IMR-90 (cell line): ENCODE measurements around the gene PLXDC2. TPM values are rescaled to one million over a fixed set of nuclear protein-coding genes. Genes with fewer than 3 reads are reported as not detected.

Source experiments
- ATAC-seq: fragments of 200-7000 bp; cut with Tn5 transposase; 2 replicates; pipeline ENCODE4 v1.9.1; 2020; ENCODE audit warnings: low read depth, mild to moderate bottlenecking, moderate library complexity
- BruUV-seq: library from RNA; stranded (reverse); fragments of 400-500 nt; replicated peaks from 2 replicates; lab custom pipeline; 2021; lab: Mats Ljungman, UMichigan
- CTCF ChIA-PET: fragments of 300-600 bp; formaldehyde crosslinking; extraction: SDS; loops from one replicate; lab custom pipeline; 2021; ENCODE audit warnings: antibody characterized with exemption; lab: Yijun Ruan, JAX
- POLR2A ChIA-PET: fragments of 300-600 bp; sonication (Branson Sonifier 250); formaldehyde crosslinking; loops from one replicate; lab custom pipeline; 2022; ENCODE audit warnings: antibody characterized with exemption; ENCODE audit not compliant: unreplicated experiment; lab: Charles Lee
- DNase-seq: peaks from one replicate; pipeline ENCODE4 v3.0.0; 2013
- H2AFZ ChIP-seq: replicated peaks from 2 replicates; pipeline ENCODE3; 2013; ENCODE audit warnings: low read length, mild to moderate bottlenecking; ENCODE audit not compliant: poor library complexity
- H2AK5ac ChIP-seq: 2 replicates; pipeline ENCODE4 v1.6.1; 2013; ENCODE audit warnings: low read depth, low read length, inconsistent platforms
- H2AK9ac ChIP-seq: replicated peaks from 2 replicates; pipeline ENCODE3; 2013; ENCODE audit warnings: mild to moderate bottlenecking, low read depth, low read length, moderate library complexity; ENCODE audit not compliant: poor library complexity
- H2BK120ac ChIP-seq: 2 replicates; pipeline ENCODE4 v1.6.1; 2013; ENCODE audit warnings: low read depth, low read length, inconsistent platforms
- H2BK15ac ChIP-seq: 3 replicates; pipeline ENCODE4 v1.6.1; 2013; ENCODE audit warnings: low read depth, low read length, inconsistent platforms
- H2BK20ac ChIP-seq: 2 replicates; pipeline ENCODE4 v1.6.1; 2013; ENCODE audit warnings: low read depth, mild to moderate bottlenecking, inconsistent platforms, low read length, moderate library complexity
- H2BK5ac ChIP-seq: 2 replicates; pipeline ENCODE4 v1.6.1; 2013; ENCODE audit warnings: mild to moderate bottlenecking, low read depth, low read length, inconsistent platforms; ENCODE audit not compliant: poor library complexity, severe bottlenecking
- H3K14ac ChIP-seq: replicated peaks from 2 replicates; pipeline ENCODE4 v1.6.1; 2013; ENCODE audit warnings: low read depth, low read length, inconsistent platforms
- H3K18ac ChIP-seq: 2 replicates; pipeline ENCODE4 v1.6.1; 2013; ENCODE audit warnings: low read depth, low read length, control low read depth
- H3K23ac ChIP-seq: 2 replicates; pipeline ENCODE4 v1.6.1; 2013; ENCODE audit warnings: low read depth, low read length, inconsistent platforms
- H3K27ac ChIP-seq: 2 replicates; pipeline ENCODE4 v1.5.1; 2013; ENCODE audit warnings: mild to moderate bottlenecking, control low read depth, low read length; ENCODE audit not compliant: insufficient read depth
- H3K27me3 ChIP-seq: 2 replicates; pipeline ENCODE4 v1.6.1; 2013; ENCODE audit warnings: low read length; ENCODE audit not compliant: control insufficient read depth, insufficient read depth
- H3K36me3 ChIP-seq: 2 replicates; pipeline ENCODE4 v1.6.1; 2013; ENCODE audit warnings: low read length, mixed read lengths; ENCODE audit not compliant: control insufficient read depth, insufficient read depth
- H3K4ac ChIP-seq: 2 replicates; pipeline ENCODE4 v1.6.1; 2013; ENCODE audit warnings: low read depth, low read length, inconsistent platforms
- H3K4me1 ChIP-seq: 2 replicates; pipeline ENCODE4 v1.6.1; 2013; ENCODE audit warnings: low read length, mixed read lengths; ENCODE audit not compliant: control insufficient read depth, insufficient read depth
- H3K4me2 ChIP-seq: 2 replicates; pipeline ENCODE4 v1.6.1; 2013; ENCODE audit warnings: low read depth, mild to moderate bottlenecking, control low read depth, low read length, moderate library complexity
- H3K4me3 ChIP-seq: 2 replicates; pipeline ENCODE4 v1.5.1; 2013; ENCODE audit warnings: low read depth, mild to moderate bottlenecking, control low read depth, low read length, moderate library complexity; ENCODE audit not compliant: insufficient read depth
- H3K56ac ChIP-seq: 2 replicates; pipeline ENCODE4 v1.6.1; 2013; ENCODE audit warnings: low read length, inconsistent platforms; ENCODE audit not compliant: insufficient read depth; ENCODE audit errors: extremely low read depth
- H3K79me1 ChIP-seq, 2 experiments: 2 replicates each; pipeline ENCODE4 v1.6.1; 2013; ENCODE audit warnings: low read length in 2 of 2, inconsistent platforms in 1 of 2, low read depth in 1 of 2
- H3K9ac ChIP-seq: 2 replicates; pipeline ENCODE4 v1.6.1; 2013; ENCODE audit warnings: low read depth, low read length, control low read depth
- H3K9me1 ChIP-seq: 2 replicates; pipeline ENCODE4 v1.6.1; 2013; ENCODE audit warnings: low read length, inconsistent platforms; ENCODE audit not compliant: insufficient read depth
- H3K9me3 ChIP-seq: 2 replicates; pipeline ENCODE4 v1.6.1; 2013; ENCODE audit warnings: low read length; ENCODE audit not compliant: control insufficient read depth, insufficient read depth
- H4K20me1 ChIP-seq: 2 replicates; pipeline ENCODE4 v1.6.1; 2013; ENCODE audit warnings: low read length, inconsistent platforms; ENCODE audit not compliant: insufficient read depth
- H4K5ac ChIP-seq: 2 replicates; pipeline ENCODE4 v1.6.1; 2013; ENCODE audit warnings: mild to moderate bottlenecking, low read depth, low read length, control low read depth
- H4K8ac ChIP-seq, 2 experiments: 2 replicates each; pipeline ENCODE4 v1.6.1; 2013; ENCODE audit warnings: low read depth in 2 of 2, low read length in 2 of 2, control low read depth in 1 of 2, inconsistent platforms in 1 of 2
- H4K91ac ChIP-seq: 2 replicates; pipeline ENCODE4 v1.6.1; 2013; ENCODE audit warnings: low read depth, low read length, inconsistent platforms; ENCODE audit not compliant: insufficient read depth
- CEBPB ChIP-seq: IDR thresholded peaks from 2 replicates; pipeline ENCODE4 v1.6.1; 2012; ENCODE audit warnings: low read depth, low read length, improper control_type of control experiment
- CHD1 ChIP-seq: IDR thresholded peaks from 2 replicates; pipeline ENCODE4 v1.6.1; 2012; ENCODE audit warnings: low read depth, low read length, improper control_type of control experiment
- MAZ ChIP-seq: IDR thresholded peaks from 2 replicates; pipeline ENCODE4 v1.6.1; 2012; ENCODE audit warnings: low read depth, mild to moderate bottlenecking, low read length, improper control_type of control experiment, moderate library complexity, borderline replicate concordance
- POLR2A ChIP-seq: IDR thresholded peaks from 2 replicates; pipeline ENCODE4 v1.6.1; 2012; ENCODE audit warnings: mild to moderate bottlenecking, low read depth, low read length
- WGBS, 2 experiments: methylation state at CpG; one replicate each; pipeline versions ENCODE4 v1.1.5 to v1.1.7; 2013; ENCODE audit warnings: missing lambda C conversion rate in 2 of 2; ENCODE audit not compliant: insufficient read length in 1 of 2; ENCODE audit errors: extremely low coverage in 2 of 2; 5-methylcytosine and 5-hydroxymethylcytosine counted together
- dilution Hi-C: fragments of 300-500 bp; cut with HindIII; formaldehyde crosslinking; loops from one replicate; pipeline ENCODE4 v1.14.3; 2018; ENCODE audit warnings: low sequenced_read_pairs; ENCODE audit not compliant: unreplicated experiment
- in situ Hi-C: fragments of 300-500 bp; cut with MboI; formaldehyde crosslinking; loops from 3 replicates; pipeline ENCODE4 v1.14.3; 2019; ENCODE audit warnings: low sequenced_read_pairs, inconsistent platforms, mixed read lengths
- intact Hi-C: fragments of 100-400 bp; cut with micrococcal nuclease; formaldehyde crosslinking; loops from 2 replicates; pipeline ENCODE4 v1.10.0; 2022
- polyA plus RNA-seq, 3 experiments: library from polyadenylated mRNA; depleted of rRNA; stranded (reverse); fragments of >200 nt; gene quantifications; 2 replicates each; pipeline ENCODE4 v1.2.3, GENCODE V29; 2012; ENCODE audit warnings: low replicate concordance in 1 of 3
- total RNA-seq: library from RNA; depleted of rRNA; stranded (reverse); fragments of >200 nt; gene quantifications from 2 replicates; pipeline ENCODE4 v1.2.3, GENCODE V29; 2012

The PLXDC2 gene
- total and polyA plus RNA-seq, 2 of the 4 experiments (the other 2 are of a cell fraction): 3.2 to 6.1 TPM

DNA sequence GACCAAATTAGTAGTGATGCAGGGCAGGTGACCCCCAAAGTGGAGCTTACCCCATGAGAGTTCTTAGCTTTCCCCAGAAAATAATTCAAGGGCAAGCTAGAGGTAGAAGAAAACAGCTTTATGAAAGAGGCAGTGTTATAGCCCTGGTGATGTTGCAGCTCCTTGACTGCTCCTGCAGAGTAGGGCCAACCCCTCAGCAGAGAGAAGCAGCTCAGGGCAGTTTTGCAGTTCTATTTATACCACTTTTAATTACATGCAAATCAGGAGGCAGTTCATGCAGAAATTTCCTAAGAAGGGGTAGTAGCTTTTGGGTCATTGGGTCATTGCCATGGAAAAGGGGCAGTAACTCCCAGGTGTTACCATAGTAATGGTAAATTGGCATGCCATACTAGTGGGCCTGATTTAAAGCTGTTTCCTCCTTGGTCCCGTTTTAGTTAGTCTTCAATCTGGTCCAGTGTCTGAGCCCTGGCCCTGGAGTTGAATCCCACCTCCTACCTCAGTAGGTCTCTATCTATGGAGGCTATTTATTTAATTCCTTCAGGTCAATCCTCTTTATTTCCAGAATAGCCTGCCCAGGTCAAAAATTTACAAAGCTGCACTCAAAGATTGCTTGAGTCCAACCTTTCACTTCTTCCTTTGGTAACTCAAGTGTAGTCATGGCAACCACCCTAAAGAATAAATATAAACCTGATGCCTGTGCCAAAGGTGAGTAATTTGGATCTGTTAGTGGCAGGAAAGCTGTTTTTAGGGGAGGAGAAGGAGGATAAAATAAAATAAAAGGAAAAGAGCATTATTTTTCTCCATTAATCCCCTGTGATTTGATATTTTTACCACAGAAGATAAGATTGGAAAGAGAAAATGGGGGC is 29.5 kb downstream of the PLXDC2 start:
- ATAC-seq: no peak
- DNase-seq: no peak
- Histone ChIP-seq H2AK9ac (no peak overlapping the region), H3K4me2 (no peak overlapping the region), H3K27me3 (no peaks in the 10 kb centered on the region), H2AK5ac (no peak overlapping the region), H3K14ac (no peak overlapping the region), H2BK15ac (no peak overlapping the region), H3K56ac (no peak overlapping the region), H3K23ac (no peak overlapping the region), H2AFZ (no peak overlapping the region), H3K4ac (no peak overlapping the region), H3K36me3 (no peaks in the 10 kb centered on the region), H3K9me1 (no peaks in the 10 kb centered on the region), H3K9ac (no peak overlapping the region), H3K79me1 (no peaks in the 10 kb centered on the region), H2BK5ac (no peak overlapping the region), H3K4me3 (no peak overlapping the region), H4K20me1 (no peaks in the 10 kb centered on the region), H2BK20ac (no peak overlapping the region), H3K27ac (no peak overlapping the region), H3K9me3 (no peaks in the 10 kb centered on the region), H4K91ac (no peak overlapping the region), H3K4me1 (peaks cover 2% of the 10 kb centered on the region), H3K18ac (no peak overlapping the region), H4K5ac (no peak overlapping the region), H2BK120ac (no peak overlapping the region), H4K8ac (no peak overlapping the region)
- ChIA-PET CTCF (no interaction called here), POLR2A (no interaction called here)
- no TSS peak for BruUV-seq
- dilution Hi-C loops: no loop called here
- in situ Hi-C loops: no loop called here
- WGBS, 2 experiments: no CpG with 5 or more reads among the region's 1 CpG
- intact Hi-C loops: no loop called here
- TF ChIP-seq CHD1: no peak
- no peak for TF ChIP-seq MAZ
- no peak for TF ChIP-seq POLR2A
- TF ChIP-seq CEBPB: no peak
